ENCODE results near the gene BMP15.

GRCh38 chrX:50893047-50893446, 17.5 kb upstream of the BMP15 start:
- no peak for TF ChIP-seq CTCF (IDR thresholded peaks at IDR 0.05)
- no peak for TF ChIP-seq POLR2A (IDR thresholded peaks at IDR 0.05)
- no peak for TF ChIP-seq POLR2AphosphoS5 (IDR thresholded peaks at IDR 0.05)
- TF ChIP-seq EP300 (IDR thresholded peaks at IDR 0.05; ENCODE audit: low read depth), result no peak
